ENCODE data around the gene CLPTM1.

DNA sequence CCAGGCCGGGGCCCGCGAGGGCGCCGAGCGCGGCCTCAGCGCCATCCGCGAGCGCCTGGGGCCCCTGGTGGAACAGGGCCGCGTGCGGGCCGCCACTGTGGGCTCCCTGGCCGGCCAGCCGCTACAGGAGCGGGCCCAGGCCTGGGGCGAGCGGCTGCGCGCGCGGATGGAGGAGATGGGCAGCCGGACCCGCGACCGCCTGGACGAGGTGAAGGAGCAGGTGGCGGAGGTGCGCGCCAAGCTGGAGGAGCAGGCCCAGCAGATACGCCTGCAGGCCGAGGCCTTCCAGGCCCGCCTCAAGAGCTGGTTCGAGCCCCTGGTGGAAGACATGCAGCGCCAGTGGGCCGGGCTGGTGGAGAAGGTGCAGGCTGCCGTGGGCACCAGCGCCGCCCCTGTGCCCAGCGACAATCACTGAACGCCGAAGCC lies 46.3 kb upstream of the CLPTM1 start:
- TF ChIP-seq, protein P1, sequence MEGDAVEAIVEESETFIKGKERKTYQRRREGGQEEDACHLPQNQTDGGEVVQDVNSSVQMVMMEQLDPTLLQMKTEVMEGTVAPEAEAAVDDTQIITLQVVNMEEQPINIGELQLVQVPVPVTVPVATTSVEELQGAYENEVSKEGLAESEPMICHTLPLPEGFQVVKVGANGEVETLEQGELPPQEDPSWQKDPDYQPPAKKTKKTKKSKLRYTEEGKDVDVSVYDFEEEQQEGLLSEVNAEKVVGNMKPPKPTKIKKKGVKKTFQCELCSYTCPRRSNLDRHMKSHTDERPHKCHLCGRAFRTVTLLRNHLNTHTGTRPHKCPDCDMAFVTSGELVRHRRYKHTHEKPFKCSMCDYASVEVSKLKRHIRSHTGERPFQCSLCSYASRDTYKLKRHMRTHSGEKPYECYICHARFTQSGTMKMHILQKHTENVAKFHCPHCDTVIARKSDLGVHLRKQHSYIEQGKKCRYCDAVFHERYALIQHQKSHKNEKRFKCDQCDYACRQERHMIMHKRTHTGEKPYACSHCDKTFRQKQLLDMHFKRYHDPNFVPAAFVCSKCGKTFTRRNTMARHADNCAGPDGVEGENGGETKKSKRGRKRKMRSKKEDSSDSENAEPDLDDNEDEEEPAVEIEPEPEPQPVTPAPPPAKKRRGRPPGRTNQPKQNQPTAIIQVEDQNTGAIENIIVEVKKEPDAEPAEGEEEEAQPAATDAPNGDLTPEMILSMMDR (IDR thresholded peaks at IDR 0.05) = no peak
- TF ChIP-seq POLR2AphosphoS5 (IDR thresholded peaks at IDR 0.05) = no peak
